HG03521 (cell line): ENCODE measurements around the gene ADM2.
"Not testable (repeated sequence)": the region's sequence is repeated elsewhere in the genome, so short reads cannot be mapped to it uniquely, and the experiment has no call there.

Experiments used
- ATAC-seq: cut with Tn5 transposase; IDR thresholded peaks from one replicate; pipeline ENCODE4 v1.9.1; 2021; ENCODE audit warnings: mild to moderate bottlenecking, moderate library complexity; ENCODE audit not compliant: unreplicated experiment

The ADM2 gene, protein sequence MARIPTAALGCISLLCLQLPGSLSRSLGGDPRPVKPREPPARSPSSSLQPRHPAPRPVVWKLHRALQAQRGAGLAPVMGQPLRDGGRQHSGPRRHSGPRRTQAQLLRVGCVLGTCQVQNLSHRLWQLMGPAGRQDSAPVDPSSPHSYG

DNA sequence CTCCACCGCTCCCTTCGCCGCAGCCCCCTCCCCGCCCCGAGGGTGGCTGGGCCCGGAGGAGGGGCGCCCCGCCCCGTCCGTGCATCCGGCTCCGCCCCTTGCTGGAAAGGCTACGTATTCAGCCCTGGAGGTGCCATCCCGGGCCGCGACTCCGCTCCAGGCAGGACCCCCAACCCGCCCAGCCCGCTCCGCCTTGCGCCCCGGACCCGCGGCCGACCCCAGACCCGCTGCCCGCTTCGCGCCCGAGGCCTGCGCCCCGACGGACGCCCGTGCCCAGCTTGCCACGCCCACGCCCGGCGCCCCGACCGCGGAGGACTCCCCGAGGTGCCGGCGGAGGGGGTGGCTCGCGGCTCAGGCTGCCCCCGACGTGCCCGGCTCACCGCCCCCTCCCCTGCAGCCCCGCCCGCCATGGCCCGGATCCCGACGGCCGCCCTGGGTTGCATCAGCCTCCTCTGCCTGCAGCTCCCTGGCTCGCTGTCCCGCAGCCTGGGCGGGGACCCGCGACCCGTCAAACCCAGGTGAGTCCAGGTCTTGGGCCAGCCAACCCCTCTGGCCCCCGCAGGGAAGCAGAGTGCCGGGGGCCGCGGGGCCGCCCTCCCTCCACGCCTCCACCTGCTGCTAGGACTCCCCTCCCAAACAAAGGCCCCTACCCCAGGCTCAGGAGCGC lies at the start of gene ADM2:
Gene ADM2, plus strand, starts transcription at position 104 of the 667 bp plus-strand sequence. Its CDS starts 305 bp downstream, at position 409.
- no peak for ATAC-seq

- no peak for ATAC-seq
These were observed 49.0 kb upstream of the ADM2 start for GRCh38 chr22:50432131-50432876.

GRCh38 chr22:50432877-50433510 lies 48.3 kb upstream of the ADM2 start:
- not testable (repeated sequence) for ATAC-seq

DNA sequence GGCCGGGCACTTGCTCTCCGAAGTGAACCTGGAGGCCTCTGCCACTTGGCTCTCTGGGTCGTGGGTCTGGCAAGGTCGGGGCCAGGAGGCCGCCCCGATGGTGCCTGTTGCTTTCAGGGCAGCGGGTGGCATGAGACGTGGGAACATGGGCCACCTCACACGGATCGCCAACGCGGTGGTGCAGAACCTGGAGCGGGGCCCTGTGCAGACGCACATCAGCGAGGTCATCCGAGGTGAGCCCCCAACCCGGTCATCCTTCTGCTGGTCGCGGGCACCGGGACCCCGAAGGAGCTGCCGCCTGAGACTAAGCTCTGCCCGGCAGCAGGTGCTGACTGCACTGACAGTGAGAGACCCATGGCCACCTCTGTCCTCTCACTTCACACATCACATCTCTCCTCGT lies 46.5 kb upstream of the ADM2 start:
- no peak for ATAC-seq

DNA sequence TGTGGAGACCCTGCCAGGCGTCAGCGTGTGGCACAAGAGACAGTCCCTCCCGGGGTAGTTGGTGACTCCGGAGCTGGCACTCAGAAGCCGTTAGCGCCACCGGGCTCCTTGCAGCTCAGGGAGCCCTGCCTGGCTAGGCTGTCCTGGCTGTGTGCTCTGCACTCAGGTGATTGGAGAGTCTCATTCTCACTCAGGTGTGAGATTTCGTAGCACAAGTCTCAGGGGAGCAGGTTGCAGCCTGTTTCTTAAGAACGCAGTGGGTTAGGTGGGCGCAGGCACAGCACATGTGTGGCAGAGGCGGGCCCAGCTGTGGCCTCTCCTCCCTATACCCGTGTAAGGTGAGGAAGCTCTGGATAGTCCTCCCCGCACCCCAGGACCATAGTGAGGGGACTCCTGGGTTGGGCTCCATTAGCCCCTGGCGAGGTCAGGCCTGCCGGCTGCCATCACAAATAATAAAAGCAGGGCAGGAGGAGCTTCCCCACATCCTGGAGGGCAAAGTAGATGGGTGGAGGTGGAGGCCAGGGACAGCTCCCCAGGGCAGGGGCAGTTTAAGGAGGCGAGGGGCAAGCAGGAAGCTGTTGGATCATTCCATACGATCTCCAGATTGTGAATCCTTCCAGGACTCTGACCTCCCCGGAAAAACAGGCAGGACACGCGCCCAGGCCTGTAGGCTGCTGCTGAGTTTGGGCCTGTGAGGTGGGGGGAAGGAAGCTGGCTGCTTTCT lies 45.9 kb upstream of the ADM2 start:
- ATAC-seq = no peak

GRCh38 chr22:50436015-50436830 lies 45.1 kb upstream of the ADM2 start:
- ATAC-seq = no peak

DNA sequence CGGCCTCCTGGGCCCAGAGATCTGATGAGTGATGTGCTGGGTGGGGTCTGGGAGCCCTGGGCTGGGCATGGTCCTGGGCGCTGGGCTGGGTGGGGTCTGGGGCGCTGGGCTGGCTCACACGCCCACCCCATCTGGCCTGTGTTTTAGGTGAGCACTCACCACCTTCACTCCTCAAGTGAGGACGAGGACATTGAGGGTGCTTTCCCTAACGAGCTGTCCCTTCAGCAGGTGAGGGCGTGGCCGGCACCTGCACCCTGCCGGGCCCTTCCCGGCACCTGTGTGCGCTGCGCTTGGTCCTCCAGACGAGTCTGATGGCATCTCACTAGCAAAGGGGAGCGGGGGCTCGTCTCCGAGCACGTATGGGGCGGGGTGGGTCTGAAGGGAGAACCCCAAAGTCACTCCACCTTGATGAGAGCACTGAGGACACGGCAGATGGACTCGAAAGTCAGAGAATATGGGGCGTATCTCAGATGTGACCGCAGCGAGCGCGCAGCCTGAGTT lies 44.5 kb upstream of the ADM2 start:
- no peak for ATAC-seq

GRCh38 chr22:50437511-50438304 lies 43.6 kb upstream of the ADM2 start:
- no peak for ATAC-seq

- no peak for ATAC-seq
These were observed 42.8 kb upstream of the ADM2 start for GRCh38 chr22:50438305-50439275.

GRCh38 chr22:50439314-50439870 lies 42.0 kb upstream of the ADM2 start:
- ATAC-seq = no peak

DNA sequence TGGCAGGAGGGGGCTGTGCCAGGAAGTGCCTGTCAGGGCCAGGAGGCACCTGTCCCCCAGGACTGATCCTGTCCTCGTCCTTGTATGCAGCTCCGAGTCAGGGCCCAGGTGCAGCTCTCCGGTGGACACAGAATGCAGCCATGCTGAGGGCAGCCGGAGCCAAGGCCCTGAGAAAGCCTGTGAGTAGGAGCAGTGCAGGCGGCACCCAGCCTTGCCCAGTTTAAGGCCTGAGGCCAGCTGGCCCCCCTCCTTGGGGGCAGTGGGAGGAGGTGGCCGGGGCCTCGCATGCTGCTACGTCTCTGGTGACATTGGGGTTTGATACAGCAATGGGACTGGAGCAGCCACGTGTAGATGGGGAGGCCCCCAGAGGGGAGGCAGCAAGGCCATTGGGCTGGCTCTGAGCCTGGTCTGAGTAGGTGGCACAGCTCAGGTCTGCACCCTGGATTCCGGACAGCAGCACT lies 41.4 kb upstream of the ADM2 start:
- ATAC-seq = no peak

GRCh38 chr22:50440544-50441249 lies 40.6 kb upstream of the ADM2 start:
- ATAC-seq = no peak

- no peak for ATAC-seq
These were observed 39.8 kb upstream of the ADM2 start for GRCh38 chr22:50441428-50441993.

- ATAC-seq = no peak
These were observed 38.1 kb upstream of the ADM2 start for GRCh38 chr22:50443197-50443596.

DNA sequence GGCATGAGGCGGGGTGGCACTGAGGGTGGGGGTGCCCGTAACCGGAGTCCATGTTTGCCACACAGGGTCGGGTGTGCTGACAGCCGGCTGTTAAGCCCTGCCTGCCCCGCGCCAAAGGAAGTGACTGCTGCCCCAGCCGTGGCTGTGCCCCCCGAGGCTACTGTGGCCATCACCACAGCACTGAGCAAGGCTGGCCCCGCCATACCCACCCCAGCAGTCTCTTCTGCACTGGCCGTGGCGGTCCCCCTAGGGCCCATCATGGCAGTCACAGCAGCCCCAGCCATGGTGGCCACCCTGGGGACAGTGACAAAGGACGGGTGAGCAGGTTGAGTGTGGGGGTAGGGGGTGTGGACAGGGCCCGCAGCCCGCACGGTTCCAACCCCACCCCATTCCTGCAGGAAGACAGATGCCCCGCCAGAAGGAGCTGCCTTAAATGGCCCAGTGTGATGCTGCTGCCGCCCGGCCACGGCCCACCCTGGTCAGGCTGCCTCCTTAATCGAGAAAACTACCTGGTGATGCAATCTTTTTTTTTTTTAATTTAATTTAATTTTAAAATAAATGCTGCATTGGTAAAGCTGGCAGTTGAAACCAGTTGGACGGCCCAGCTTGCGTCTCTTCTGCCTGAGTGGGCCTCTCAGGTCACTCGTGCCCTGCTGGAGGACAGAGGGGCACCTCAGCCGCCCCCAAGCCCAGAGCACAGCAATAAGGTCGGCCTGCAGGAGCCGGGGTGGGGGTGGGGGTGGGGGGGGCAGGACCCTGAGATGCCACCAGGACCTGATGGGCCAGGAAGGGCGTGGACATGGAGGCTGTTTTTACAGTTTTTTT lies 37.3 kb upstream of the ADM2 start:
- no peak for ATAC-seq

- no peak for ATAC-seq
These were observed 36.7 kb upstream of the ADM2 start for GRCh38 chr22:50444663-50445062.
